ENCODE results near the gene STX18.

GRCh38 chr4:4401036-4401435 lies 140.8 kb downstream of the STX18 start:
- no peak for TF ChIP-seq CTCF (IDR thresholded peaks at IDR 0.05; ENCODE audit: insufficient read depth, low read depth, low read length)
- TF ChIP-seq EZH2 (IDR thresholded peaks at IDR 0.05; ENCODE audit: insufficient read depth, low read length), result no peak

All from astrocyte (in vitro differentiated cells and primary cell).